LoVo (cell line): ENCODE measurements around the gene SIPA1L3.
A peak's percentile ranks its signal among the peaks of the same experiment; 100 is the strongest.

ENCODE experiments used
- DNase-seq: peaks from one replicate; pipeline ENCODE4 v3.0.0-alpha.2; 2016; ENCODE audit warnings: low spot score

The SIPA1L3 gene

DNA sequence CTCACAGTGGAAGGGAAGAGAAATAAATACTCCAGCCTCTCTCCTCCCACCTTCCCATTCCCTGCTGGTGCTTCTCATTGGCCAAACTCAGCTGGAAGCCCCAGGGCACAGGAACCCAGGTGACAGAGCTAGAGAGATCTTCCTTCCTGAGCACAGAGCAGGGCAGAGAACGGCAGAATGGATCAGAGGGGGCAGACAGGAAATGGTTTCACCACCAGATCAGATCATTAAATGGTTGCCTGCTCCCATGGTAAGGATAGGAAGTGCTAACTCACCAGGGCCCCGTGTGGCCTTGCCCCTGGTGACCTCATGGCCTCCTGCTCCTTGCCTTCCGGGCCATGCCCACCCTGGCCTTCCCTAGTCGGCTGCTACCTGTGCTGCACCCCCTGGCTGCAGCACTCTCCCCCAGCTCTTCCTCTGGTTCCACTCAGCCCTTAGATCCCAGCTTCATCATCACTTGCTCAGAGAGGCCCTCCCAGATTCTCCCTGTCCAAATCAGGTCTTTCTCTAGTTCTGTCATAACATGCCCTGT, 208.3 kb downstream of the SIPA1L3 start:
- DNase-seq: no peak

DNA sequence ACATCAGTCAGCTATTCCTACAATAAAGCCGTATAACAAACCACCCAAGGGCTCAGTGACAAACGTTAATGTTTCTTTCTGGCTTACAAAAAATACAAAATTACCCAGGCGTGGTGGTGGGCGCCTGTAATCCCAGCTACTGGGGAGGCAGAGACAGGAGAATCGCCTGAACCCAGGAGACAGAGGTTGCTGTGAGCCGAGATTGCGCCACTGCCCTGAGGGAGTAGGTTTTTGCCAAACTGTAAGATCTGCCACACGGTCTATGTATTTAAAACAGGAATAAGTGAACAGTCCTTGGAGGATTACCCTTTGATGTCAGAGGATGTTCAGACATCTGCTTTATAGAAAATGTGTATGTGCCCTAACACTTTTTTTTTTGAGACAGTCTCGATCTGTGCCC, 211.2 kb downstream of the SIPA1L3 start:
- no peak for DNase-seq

DNA sequence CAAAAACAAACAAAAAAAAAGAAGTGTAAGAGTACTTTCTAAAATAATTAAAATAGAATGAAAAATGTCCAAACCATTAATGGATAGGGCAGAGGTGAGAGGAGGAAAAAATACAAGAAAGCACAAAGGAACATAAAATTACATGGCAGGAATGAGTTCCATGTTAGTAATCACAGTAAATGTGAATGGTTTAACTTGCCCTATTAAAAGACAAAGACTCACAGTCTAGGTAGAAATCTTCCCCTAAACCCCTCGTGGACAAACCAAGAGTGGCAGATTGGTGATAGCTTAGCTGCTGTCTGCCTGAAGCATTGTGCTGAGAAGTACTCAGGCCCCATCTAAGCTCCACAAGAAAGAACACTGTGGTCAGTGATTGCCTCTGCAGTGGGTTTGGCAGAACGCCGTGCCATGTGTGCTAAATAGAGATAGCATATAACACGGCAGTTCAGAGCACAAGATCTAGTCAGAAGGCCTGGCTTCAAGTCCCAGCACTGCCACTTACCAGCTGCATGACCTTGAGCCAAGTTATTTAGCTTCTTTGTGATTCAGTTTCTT, 213.5 kb downstream of the SIPA1L3 start:
- DNase-seq: no peak

DNA sequence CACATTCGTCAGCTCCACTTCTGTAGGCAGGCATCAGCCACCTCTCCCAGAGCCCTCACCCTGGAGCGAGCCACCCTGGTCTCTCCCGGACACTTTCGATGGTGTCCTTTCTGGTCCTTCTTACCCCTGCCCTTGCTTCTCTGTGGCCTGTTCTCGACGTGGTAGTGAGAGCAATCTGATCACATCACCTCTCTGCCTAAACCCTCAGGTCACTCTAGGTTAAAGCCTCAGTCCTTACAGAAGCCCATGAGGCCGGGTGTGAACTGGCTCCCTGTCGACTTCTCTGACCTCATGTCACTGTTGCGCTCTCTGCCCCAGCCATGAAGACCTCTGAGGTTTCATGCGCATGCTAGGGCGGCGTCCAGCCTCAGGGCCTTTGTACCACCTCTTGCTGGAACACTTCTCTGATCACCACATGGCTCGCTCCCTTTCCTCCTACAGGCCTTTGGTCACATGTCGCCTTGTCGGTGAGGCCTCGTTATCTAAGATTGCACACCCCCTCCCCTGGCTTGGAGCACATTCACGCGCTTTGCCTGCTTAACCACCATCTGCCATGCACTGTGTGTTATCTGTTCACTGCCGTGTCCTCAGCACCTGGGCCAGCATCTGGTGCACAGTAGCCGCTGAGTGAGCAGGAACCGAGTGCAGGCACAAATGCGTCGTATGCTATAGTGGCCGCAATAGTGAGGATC, 215.5 kb downstream of the SIPA1L3 start:
- DNase-seq: no peak

DNA sequence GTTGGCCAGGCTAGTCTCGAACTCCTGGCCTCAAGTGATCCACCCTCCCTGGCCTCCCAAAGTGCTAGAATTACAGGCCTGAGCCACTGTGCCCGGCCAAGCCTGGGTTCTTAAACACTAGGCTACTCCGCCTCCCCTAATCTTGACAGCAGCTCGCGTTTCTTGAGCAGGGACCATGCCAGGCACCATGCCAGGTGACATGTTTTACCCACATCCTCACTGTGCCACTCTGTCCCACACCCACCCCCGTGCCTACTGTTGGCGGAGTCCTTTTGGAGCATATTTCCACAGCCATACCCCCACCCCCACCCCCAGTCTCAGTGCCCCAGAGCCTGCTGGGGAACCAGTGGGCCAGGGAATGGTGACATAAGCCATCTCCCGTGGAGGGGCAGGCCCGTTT, 218.2 kb downstream of the SIPA1L3 start:
- DNase-seq: no peak

DNA sequence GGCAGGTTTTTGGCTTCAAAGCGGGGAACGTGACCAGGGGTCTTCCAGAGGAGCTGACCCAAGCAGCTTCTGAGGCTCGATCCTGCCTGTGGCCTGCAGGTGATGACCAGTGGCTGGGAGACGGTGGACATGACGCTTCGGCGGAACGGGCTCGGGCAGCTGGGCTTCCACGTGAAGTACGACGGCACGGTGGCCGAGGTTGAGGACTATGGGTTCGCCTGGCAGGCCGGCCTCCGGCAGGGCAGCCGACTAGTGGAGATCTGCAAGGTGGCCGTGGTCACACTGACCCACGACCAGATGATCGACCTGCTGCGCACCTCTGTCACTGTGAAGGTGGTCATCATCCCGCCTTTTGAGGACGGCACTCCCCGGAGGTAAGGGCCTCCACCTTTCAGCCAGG, 223.4 kb downstream of the SIPA1L3 start:
- no peak for DNase-seq

DNA sequence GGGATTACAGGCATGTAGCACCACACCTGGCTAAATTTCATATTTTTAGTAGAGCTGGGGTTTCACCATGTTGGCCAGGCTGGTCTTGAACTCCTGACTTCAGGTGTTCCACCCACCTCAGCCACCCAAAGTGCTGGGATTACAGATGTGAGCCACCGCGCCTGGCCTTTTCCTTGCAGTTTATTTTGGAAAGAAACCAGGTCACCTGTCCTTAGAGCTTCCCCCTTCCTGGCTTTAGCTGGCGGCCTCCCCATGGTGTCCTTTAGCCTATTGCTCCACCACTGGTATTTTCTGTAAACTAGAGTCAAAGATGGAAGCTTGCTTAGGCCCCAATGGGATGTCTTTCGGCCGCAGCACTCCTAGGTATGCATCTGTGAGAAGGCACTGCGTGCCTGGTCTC, 225.8 kb downstream of the SIPA1L3 start:
- DNase-seq: no peak

DNA sequence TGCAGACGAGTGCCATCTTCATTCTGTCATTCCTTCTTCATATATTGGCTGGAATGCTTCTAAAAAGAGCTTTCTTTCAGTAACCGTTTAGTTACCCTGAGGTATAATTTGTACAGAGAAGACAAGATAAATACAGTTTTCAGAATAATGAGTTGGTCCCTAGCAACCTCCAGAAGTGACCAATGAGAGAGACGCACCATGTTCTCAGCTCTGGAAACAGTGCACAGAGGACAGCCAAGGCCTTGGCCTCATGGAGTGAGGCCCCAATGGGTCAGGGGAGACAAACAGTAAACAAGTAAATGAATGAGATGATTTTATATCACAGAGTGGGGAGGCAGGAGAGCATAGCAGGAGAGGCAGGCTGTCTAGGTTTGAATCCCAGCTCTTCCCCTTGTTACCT, 226.3 kb downstream of the SIPA1L3 start:
- no peak for DNase-seq

DNA sequence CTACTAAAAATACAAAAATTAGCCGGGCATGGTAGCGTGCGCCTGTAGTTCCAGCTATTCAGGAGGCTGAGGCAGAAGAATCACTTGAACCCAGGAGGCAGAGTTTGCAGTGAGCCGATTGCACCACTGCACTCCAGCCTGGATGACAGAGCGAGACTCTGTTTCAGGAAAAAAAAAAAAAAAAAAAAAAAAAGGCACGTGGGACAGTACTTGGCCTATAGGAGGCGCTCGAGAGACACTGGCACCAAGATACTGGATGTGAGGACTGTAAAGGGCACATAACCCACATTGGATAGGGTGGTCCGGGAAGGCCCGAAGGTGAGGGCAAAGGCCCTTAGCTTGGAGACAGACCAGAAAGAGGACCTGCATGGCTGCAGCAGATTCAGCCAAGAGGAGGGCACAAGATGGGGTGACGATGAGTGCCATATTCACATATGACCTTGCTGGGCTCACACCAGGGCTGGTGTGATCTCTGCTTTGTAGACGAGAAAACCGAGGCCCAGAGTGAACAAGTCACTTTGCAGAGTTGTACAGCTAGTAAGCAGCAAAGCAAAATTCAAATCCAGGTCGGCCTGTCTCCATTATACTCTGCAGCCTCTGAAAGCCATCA, 227.6 kb downstream of the SIPA1L3 start:
- peak; percentile 19 for DNase-seq

DNA sequence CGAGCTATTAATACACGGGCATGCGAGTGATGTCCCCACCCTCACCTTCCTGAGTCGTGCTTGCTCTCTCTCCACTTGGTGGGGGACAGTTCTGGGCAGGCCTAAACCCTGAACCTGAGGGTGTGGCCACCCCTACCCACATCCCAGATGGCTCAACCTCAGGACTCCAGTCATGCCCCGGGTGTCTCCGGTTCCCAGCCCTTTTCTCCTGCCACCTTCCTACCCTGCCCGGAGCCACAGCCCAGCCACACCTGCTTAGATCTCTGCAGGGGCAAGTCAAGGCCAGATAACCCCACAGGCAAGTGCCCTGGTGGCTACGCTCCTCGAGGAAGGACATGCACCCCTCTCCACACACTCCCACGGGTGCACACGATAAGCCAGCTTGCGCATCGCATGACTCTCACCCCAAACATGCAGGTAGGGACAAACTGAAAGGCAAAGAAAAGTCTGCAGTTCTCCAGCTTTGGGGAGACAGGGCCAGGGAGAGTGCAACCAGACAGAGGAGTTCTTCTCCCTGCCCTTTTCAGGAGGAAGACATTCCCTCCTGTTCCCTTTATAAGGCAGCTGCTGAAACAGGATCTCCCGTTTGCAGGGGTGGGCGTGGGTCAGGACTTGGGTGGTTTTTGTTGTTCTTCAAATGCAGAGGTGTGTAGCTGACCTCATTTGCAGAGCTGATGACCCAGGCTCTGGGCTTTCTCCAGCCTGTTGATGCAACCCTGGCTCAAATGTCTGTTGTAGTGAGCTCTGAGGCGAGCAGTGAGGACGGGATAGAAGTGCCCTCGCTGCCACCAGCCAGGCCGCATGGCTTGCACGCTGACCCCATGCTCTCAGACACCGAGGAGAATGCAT, 228.4 kb downstream of the SIPA1L3 start:
- no peak for DNase-seq

DNA sequence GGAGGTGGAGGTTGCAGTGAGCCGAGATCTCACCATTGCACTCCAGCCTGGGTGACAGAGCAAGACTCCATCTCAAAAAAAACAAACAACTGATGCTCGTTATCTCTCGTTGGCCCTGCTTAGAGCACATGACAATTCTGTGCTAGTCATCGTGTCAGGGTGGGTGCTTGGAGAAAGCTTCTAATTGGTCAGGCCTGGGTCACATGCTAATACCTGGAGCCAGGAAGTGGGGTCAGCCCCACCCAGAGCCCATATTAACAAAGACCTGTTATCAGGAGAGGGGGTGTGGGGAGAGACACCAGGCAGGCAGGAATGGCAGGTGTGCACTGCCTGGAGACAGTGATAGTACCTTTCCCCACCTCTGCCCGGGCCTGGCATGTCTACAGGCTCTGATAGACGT, 232.1 kb downstream of the SIPA1L3 start:
- DNase-seq: no peak

DNA sequence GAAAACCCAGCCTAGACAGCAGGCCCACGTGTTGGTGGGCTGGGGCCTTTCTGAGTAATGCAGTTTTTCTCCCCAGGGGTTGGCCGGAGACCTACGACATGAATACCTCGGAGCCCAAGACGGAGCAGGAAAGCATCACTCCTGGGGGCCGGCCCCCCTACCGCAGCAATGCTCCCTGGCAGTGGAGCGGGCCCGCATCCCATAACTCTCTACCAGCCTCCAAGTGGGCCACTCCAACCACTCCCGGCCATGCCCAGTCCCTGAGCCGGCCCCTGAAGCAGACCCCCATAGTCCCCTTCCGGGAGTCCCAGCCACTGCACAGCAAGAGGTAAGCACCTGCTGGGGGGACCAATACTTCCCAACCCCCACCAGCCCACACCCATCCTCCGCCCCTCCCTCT, 234.1 kb downstream of the SIPA1L3 start:
- no peak for DNase-seq

DNA sequence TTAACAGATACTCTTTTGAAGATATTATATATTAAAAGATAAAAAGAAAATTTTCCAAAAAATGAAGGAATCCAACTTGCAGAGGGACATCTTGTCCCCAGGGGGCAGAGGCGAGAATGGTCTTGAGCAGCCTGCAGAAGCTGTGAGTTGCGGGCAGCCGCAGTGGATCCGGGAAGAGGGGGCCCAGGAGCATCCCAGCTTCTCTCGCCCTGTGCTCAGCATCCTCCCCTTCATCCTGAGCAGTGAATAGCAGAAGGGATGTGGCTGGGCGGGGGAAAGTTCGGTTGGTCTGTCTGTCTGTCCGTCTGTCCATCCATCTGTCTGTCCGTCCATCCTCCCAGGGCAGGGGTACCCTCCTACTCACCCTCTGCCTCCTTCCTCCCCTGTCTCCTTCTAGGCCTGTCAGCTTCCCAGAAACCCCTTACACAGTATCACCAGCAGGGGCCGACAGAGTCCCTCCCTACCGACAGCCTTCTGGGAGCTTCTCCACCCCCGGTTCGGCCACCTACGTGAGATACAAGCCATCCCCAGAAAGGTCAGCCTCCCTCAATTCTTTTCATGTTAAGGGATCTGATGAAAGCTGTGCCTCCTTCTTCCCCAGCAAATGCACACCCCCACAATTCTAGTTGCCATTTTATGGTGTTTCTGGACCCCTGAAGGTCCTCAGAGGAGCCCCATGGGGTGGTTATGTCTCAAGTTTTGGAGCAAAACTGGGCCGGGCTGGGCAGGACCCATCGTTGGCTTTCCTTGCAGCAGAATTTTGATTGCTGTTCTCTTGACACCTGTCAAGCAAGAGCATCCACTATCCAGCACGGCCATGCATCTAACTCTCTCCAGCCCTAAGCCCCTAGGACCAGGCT, 235.4 kb downstream of the SIPA1L3 start:
- no peak for DNase-seq

DNA sequence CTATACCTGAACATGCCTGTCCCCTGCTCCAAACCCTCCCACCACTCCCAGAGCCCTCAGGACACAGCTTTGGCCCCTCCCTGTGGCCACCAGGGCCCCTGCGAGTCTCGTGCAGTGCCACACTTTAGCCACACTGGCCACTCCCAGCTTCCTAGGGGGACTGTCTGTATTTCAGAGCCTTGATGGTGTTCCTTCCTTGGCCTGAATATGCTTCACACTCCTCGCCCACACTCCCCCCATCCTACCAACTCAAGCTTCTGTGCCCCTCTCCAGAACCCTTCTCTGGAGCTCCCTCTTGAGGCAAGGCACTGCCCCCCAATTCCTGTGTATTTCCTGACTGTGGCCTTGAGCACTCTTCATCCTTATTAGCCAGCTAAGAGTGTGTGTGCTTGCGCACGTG, 236.8 kb downstream of the SIPA1L3 start:
- DNase-seq: no peak

DNA sequence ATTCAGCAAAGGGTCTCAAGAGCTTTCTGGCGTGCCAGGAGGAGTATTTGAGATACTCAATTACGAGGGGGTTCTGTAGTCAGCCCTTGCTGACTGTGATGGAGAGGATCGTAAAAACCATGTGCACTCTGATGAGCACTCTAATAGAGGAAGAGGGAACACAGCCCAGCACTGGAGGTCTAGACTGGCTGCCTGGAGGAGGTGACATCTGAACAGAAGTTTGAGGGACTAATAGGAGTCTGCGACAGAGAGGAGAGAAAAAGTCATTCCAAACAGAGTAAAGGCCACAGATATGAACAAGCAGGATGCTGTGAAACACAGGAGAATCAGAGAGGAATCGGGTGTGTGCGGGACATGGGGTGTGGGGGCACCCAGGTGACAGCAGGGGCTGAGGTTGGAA, 237.7 kb downstream of the SIPA1L3 start:
- no peak for DNase-seq

DNA sequence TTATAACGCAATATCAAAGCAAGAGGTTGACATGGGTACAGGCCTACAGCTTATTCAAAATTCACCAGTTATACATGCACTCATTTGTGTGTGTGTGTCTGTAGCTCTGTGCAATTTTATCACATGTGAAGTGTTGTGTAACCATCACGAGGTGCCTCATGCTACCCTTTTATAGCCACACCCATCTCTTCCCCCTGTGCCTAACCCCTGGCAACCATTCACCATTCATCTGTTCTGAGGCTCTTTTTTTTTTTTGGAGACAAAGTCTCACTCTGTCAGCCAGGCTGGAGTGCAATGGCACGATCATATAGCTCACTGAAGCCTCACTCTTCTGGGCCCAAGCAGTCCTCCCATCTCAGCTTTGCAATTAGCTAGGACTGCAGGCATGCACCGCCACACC, 238.6 kb downstream of the SIPA1L3 start:
- no peak for DNase-seq

DNA sequence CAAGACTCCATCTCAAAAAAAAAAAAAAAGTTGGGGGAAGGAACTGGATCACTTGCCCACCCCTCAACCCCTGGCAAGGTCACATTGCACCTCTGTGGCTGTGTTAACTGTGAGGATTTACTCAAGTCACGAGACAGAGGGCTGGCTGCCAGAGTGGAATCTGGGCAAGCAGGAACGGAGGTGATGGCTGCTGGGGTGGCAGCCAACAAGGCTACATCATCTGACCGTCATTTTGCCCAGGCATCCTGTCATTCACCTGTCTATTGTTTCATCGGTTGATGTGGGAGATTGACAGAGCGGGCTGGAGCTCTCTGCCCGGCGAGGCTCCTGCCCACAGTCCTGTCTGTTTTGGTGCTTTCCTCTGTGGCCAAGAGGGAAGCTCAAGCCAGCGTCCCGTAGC, 241.3 kb downstream of the SIPA1L3 start:
- no peak for DNase-seq

DNA sequence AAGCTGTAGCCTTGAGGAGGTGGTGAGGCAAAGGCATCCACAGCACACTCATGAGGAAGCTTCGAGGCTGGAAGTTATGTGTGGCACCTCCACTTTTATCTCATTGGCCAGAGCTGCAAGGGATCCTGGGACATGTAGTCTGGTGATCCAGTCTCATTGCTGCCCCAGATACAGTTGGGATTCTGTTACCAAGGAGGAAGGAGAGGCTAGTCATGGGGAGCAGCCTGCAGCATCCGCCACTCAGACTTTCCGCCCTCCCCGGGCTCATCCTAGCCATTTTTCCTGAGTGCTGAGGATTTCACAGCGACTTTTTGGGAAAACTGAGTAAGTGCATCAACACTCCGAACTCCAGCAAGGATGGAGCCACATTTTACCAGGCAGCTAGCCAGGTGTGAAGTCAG, 242.7 kb downstream of the SIPA1L3 start:
- no peak for DNase-seq

DNA sequence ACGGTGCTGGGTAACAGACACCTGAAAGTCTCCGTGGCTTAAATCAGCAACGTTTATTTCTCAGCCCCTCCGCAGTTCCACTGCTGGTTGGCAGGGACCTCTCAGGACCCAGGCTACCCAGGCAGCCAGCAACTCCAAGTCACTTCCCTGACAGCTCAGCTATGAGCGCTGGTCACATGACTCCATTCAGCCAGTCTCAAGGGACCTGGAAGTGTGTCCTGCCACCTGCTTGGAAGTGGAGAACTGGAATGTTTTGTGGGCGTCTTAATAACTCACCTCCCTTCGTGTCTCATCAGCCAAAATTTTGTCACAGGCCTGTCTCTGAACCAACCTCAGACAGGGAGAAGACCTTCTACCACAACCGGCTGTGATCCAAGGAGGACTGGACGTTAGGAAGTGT, 244.2 kb downstream of the SIPA1L3 start:
- DNase-seq: no peak

DNA sequence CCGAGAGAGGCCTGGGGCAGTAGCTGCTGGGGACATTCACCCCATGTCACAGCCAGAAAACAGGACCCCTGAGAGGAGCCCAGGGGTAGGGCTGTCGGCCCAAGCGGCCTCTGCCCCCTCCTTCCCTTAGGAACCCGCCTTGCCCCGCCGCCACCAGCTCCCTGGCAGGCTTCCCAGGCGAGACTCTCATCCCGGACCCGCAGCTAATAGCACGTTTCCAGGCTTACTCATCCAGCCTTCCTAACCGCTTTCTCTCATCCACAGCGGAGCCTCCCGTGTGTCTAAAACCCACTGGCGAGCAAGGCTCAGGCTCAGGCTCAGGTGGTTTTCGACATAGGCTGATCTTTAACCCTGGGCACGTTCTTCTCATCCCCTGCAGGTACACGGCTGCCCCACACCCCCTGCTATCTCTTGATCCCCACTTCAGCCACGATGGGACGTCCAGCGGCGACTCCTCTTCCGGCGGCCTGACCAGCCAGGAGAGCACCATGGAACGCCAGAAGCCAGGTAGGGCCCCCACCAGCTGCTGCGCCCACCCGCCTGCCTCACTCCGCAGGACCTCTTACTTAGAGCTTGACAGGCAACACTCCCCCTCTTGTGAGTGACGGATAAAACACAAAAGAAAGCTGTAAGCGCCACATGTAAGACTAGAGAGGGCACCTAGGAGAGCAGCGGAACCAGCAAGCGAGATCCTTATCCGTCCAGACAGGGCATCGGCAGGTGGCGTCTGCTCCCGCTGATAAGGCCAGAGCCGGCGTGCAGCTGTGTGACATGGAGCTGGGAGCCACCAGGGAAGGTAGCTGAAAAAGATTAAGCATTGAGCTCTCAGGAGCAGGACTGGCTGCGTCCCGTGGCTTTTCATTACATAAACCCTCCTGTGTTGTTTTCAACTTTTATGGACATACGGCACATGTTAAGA, 245.7 kb downstream of the SIPA1L3 start:
- DNase-seq: no peak

DNA sequence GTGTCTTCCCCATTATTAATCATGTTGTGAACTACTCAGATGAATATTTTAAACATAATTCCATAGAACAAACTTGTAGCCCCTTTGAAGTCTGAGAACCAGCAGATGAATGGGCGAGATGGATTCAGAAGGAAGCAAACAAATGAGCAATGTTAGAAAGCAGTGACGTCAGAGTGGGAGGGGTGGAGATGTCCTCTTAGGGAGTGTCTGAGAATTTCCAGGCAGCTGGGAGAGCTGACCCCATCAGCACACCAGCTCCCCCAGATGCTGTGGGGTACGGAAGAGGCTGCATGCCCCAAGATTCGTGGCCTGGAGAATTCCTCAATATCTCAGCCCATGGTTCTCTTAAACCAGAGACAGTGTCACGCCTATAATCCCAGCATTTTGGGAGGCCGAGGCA, 248.4 kb downstream of the SIPA1L3 start:
- no peak for DNase-seq
